K562 (cell line): ENCODE results near the gene CELSR1. TPM values are rescaled to one million over a fixed set of nuclear protein-coding genes. Genes with fewer than 3 reads are reported as not detected.

Source experiments
- ATAC-seq: fragments of 200-7000 bp; cut with Tn5 transposase; 3 replicates; pipeline ENCODE4 v1.9.1; 2020; ENCODE audit warnings: moderate library complexity
- BruUV-seq: library from RNA; stranded (reverse); fragments of 400-500 nt; replicated peaks from 2 replicates; lab custom pipeline; 2021; lab: Mats Ljungman, UMichigan
- CTCF ChIA-PET: fragments of 300-600 bp; formaldehyde crosslinking; extraction: SDS; loops from one replicate; lab custom pipeline; 2021; ENCODE audit warnings: low intra/inter-chr PET ratio; lab: Yijun Ruan, JAX
- POLR2A ChIA-PET: fragments of 300-600, 350-650 bp; sonication (Branson Sonifier 250); formaldehyde crosslinking; extraction: SDS; loops from one replicate; lab custom pipeline; 2021; ENCODE audit warnings: antibody characterized with exemption, inconsistent platforms; lab: Yijun Ruan, JAX
- DNase-seq, 4 experiments: peaks; one replicate each; pipeline versions ENCODE4 v3.0.0 to v3.0.0-alpha.2; 2011 to 2018; ENCODE audit warnings: low spot score in 3 of 4, mixed read lengths in 3 of 4; ENCODE audit errors: extremely low read depth in 1 of 4
- FAIRE-seq: peaks from 2 replicates; lab custom pipeline; 2011; peaks lifted over from hg19 to GRCh38; lab: Jason Lieb, UNC
- H2AFZ ChIP-seq: 2 replicates; pipeline ENCODE4 v1.6.0; 2011; ENCODE audit warnings: low read depth, low read length, control low read depth, inconsistent platforms
- H3K27ac ChIP-seq: fragments of 200-600 bp; 3 replicates; pipeline ENCODE4 v1.8.0; 2011; ENCODE audit warnings: low read depth, mild to moderate bottlenecking, control low read depth, inconsistent platforms, low read length, moderate library complexity, mixed read lengths; ENCODE audit errors: extremely low read depth
- H3K27me3 ChIP-seq, 2 experiments: fragments of 300-600 bp in 1 of 2; 2 replicates in 1 of 2; 3 replicates in 1 of 2; pipeline versions ENCODE4 v1.6.0 to v1.8.0; 2011; ENCODE audit warnings: inconsistent platforms in 2 of 2, low read length in 2 of 2, mild to moderate bottlenecking in 1 of 2, mixed read lengths in 1 of 2, moderate library complexity in 1 of 2; ENCODE audit not compliant: control insufficient read depth in 2 of 2, insufficient read depth in 2 of 2
- H3K36me3 ChIP-seq: fragments of 300-600 bp; 3 replicates; pipeline ENCODE4 v1.8.0; 2011; ENCODE audit warnings: mild to moderate bottlenecking, low read length, inconsistent platforms; ENCODE audit not compliant: control insufficient read depth, insufficient read depth
- H3K4me1 ChIP-seq, 2 experiments: fragments of 200-600 bp in 1 of 2; replicated peaks in 1 of 2; 2 replicates in 1 of 2; 3 replicates in 1 of 2; pipeline versions ENCODE4 v1.5.1 to v1.8.0; 2011; ENCODE audit warnings: inconsistent platforms in 2 of 2, low read length in 2 of 2, mild to moderate bottlenecking in 1 of 2, mixed read lengths in 1 of 2, moderate library complexity in 1 of 2; ENCODE audit not compliant: control insufficient read depth in 2 of 2, insufficient read depth in 2 of 2
- H3K4me2 ChIP-seq: 2 replicates; pipeline ENCODE4 v1.6.1; 2011; ENCODE audit warnings: low read length, control low read depth, inconsistent platforms, mixed read lengths; ENCODE audit not compliant: insufficient read depth
- H3K4me3 ChIP-seq: fragments of 200-600 bp; sonication (generic), shearing (Covaris generic); 2 replicates; pipeline ENCODE4 v1.5.1; 2016; ENCODE audit warnings: control low read depth, inconsistent platforms
- H3K79me2 ChIP-seq: fragments of 200-600 bp; 3 replicates; pipeline ENCODE4 v1.8.0; 2011; ENCODE audit warnings: low read length, inconsistent platforms; ENCODE audit not compliant: control insufficient read depth, insufficient read depth
- H3K9ac ChIP-seq, 2 experiments: 2 replicates each; pipeline versions ENCODE4 v1.6.0 to v1.6.1; 2011; ENCODE audit warnings: low read depth in 2 of 2, low read length in 2 of 2, control low read depth in 1 of 2, inconsistent platforms in 1 of 2, mild to moderate bottlenecking in 1 of 2, mixed read lengths in 1 of 2; ENCODE audit not compliant: insufficient read depth in 1 of 2
- H3K9me1 ChIP-seq: one replicate; pipeline ENCODE4 v1.6.0; 2011; ENCODE audit warnings: inconsistent platforms, mild to moderate bottlenecking, low read length, moderate library complexity; ENCODE audit not compliant: control insufficient read depth, insufficient read depth
- H3K9me3 ChIP-seq: replicated peaks from 2 replicates; pipeline ENCODE4 v1.5.1; 2011; ENCODE audit warnings: low read depth, low read length, inconsistent platforms; ENCODE audit not compliant: control insufficient read depth, insufficient read depth
- H4K20me1 ChIP-seq: replicated peaks from 2 replicates; pipeline ENCODE4 v1.6.1; 2011; ENCODE audit warnings: low read length, inconsistent platforms, mixed read lengths; ENCODE audit not compliant: control insufficient read depth, insufficient read depth
- BCLAF1 ChIP-seq, 2 experiments: fragments of 450-650 bp in 1 of 2; IDR thresholded peaks; 2 replicates each; pipeline ENCODE4 v1.6.1; 2011 to 2017; ENCODE audit warnings: low read depth in 2 of 2, antibody characterized with exemption in 1 of 2, borderline replicate concordance in 1 of 2, low read length in 1 of 2, mild to moderate bottlenecking in 1 of 2, mixed read lengths in 1 of 2; ENCODE audit not compliant: control insufficient read depth in 1 of 2
- BRD9 ChIP-seq: fragments of 450-650 bp; IDR thresholded peaks from 2 replicates; pipeline ENCODE4 v1.6.1; 2018; ENCODE audit warnings: low read depth; ENCODE audit not compliant: partially characterized antibody
- CEBPG ChIP-seq, 3 experiments: fragments of 200-800 bp in 1 of 3; sonication (Bioruptor generic) in 1 of 3; sonication (generic) in 1 of 3; formaldehyde crosslinking in 1 of 3; IDR thresholded peaks in 2 of 3; conservative IDR thresholded peaks in 1 of 3; 2 replicates each; pipeline versions ENCODE4 v1.6.1 to v1.8.0; 2016 to 2022; ENCODE audit warnings: missing compliant biosample characterization in 2 of 3, missing genetic modification characterization in 2 of 3, mild to moderate bottlenecking in 1 of 3, missing genetic modification reagents in 1 of 3
- CREBBP ChIP-seq: IDR thresholded peaks from one replicate; pipeline ENCODE4 v1.6.1; 2012; ENCODE audit warnings: low read depth, mild to moderate bottlenecking, control low read depth, inconsistent platforms, low read length
- CTBP1 ChIP-seq: fragments of 450-650 bp; IDR thresholded peaks from 2 replicates; pipeline ENCODE4 v1.6.1; 2016; ENCODE audit warnings: borderline replicate concordance
- DEAF1 ChIP-seq: fragments of 450-650 bp; formaldehyde crosslinking; IDR thresholded peaks from 2 replicates; pipeline ENCODE4 v1.4.0; 2020; ENCODE audit warnings: mild to moderate bottlenecking, moderate library complexity
- GATAD2A ChIP-seq: fragments of 450-650 bp; IDR thresholded peaks from 2 replicates; pipeline ENCODE4 v1.6.1; 2017
- HMBOX1 ChIP-seq: sonication (generic); IDR thresholded peaks from 2 replicates; pipeline ENCODE4 v1.6.1; 2016
- IRF2 ChIP-seq: sonication (generic); formaldehyde crosslinking; IDR thresholded peaks from 2 replicates; pipeline ENCODE4 v1.8.1; 2022; ENCODE audit warnings: mild to moderate bottlenecking, missing genetic modification reagents
- RUNX1 ChIP-seq: sonication (generic); IDR thresholded peaks from 2 replicates; pipeline ENCODE4 v1.6.1; 2016; ENCODE audit warnings: antibody characterized with exemption, low read depth
- TEAD2 ChIP-seq: fragments of 450-650 bp; IDR thresholded peaks from 2 replicates; pipeline ENCODE4 v1.6.1; 2016; ENCODE audit warnings: missing genetic modification characterization, control low read depth, missing compliant biosample characterization
- WGBS: fragments of 100-300 bp; shearing (Covaris generic); methylation state at CpG from one replicate; pipeline ENCODE4 v1.1.6; 2016; ENCODE audit warnings: low coverage, mixed read lengths; ENCODE audit not compliant: insufficient coverage; ENCODE audit errors: missing lambda C conversion rate; 5-methylcytosine and 5-hydroxymethylcytosine counted together
- in situ Hi-C: fragments of 300-500 bp; cut with MboI; formaldehyde crosslinking; loops from 4 replicates; pipeline ENCODE4 v1.15.0; 2018; ENCODE audit warnings: inconsistent platforms, mixed read lengths
- intact Hi-C: fragments of 100-400 bp; cut with micrococcal nuclease; formaldehyde crosslinking; loops from 2 replicates; pipeline ENCODE4 v1.14.2; 2022
- polyA plus RNA-seq, 8 experiments: library from polyadenylated mRNA; depleted of rRNA in 4 of 8; stranded (reverse) in 5 of 8; unstranded in 3 of 8; fragments of >200 nt; fragmentation: Nextera tagmentation in 2 of 8; fragmentation: Illumina TruSeq in 1 of 8; extraction: Ambion mirVana in 2 of 8; extraction: Trizol in 1 of 8; gene quantifications; 2 replicates each; pipeline versions ENCODE4 v1.2.1 to v1.2.3, GENCODE V29; 2011 to 2014; ENCODE audit warnings: inconsistent platforms in 1 of 8, missing spikeins in 1 of 8
- total RNA-seq, 7 experiments: library from RNA; depleted of rRNA in 6 of 7; stranded (reverse); fragments of >200 nt in 6 of 7; fragmentation: Illumina TruSeq in 2 of 7; extraction: Trizol in 2 of 7; gene quantifications; 2 replicates each; pipeline versions ENCODE4 v1.2.1 to v1.2.3, GENCODE V29; 2011 to 2021; ENCODE audit warnings: low replicate concordance in 1 of 7
- TF ChIP-seq, protein P1 (sequence below), 2 experiments: fragments of 450-650 bp in 1 of 2; sonication (generic) in 1 of 2; formaldehyde crosslinking in 1 of 2; IDR thresholded peaks in 1 of 2; conservative IDR thresholded peaks in 1 of 2; 2 replicates each; pipeline versions ENCODE4 v1.6.1 to v1.8.1; 2016 to 2023; ENCODE audit warnings: mild to moderate bottlenecking in 2 of 2, moderate library complexity in 2 of 2, inconsistent platforms in 1 of 2, missing genetic modification reagents in 1 of 2

The CELSR1 gene
- total and polyA plus RNA-seq, 9 of the 15 experiments (the other 6 are each of a cell fraction or from before 2014, with no cell fraction given), result under 0.01 to 0.09 TPM; not detected in 7

GRCh38 chr22:46568102-46568809 lies 30.8 kb upstream of the CELSR1 start:
- in situ Hi-C loops, result loop anchor here (10.0 kb wide), 2 partner anchors 77 to 107 kb away; no protein-coding TSS in a partner anchor
- TF ChIP-seq, protein P1, sequence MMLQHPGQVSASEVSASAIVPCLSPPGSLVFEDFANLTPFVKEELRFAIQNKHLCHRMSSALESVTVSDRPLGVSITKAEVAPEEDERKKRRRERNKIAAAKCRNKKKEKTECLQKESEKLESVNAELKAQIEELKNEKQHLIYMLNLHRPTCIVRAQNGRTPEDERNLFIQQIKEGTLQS (IDR thresholded peaks at IDR 0.05), result peak; percentile 44; the same call in 1 of the 2 replicates
- TF ChIP-seq, protein P1 (CRISPR knock-in tag; conservative IDR thresholded peaks at IDR 0.05), result no peak
- TF ChIP-seq HMBOX1 (peak; percentile 99), DEAF1 (CRISPR knock-in tag) (no peak), RUNX1 (no peak), TEAD2 (no peak), IRF2 (no peak), CREBBP (no peak), CEBPG (CRISPR knock-in tag; IDR thresholded peaks at IDR 0.05) (peak; percentile 88), CEBPG (tag; conservative IDR thresholded peaks at IDR 0.05 in 1 of 2, IDR thresholded peaks at IDR 0.05 in 1 of 2) (no peak), BRD9 (peak; percentile 82), BCLAF1 (IDR thresholded peaks at IDR 0.05; ENCODE audit: borderline replicate concordance in 1 of 2, control insufficient read depth in 1 of 2, low read depth in 2 of 2, low read length in 1 of 2) (0 out of 4 replicates have a peak, but pooled peaks of 1 of the 2 experiments have one; percentile 74), CTBP1 (peak; percentile 30; the same call in 1 of the 2 replicates), GATAD2A (0 out of 2 replicates have a peak, but pooled peaks have one; percentile 27)

More at GRCh38 chr22:46568102-46568809, 30.8 kb upstream of the CELSR1 start:
- no peak for FAIRE-seq
- ATAC-seq, result no peak
- Histone ChIP-seq H3K27ac (no peak overlapping the region), H3K9ac (no peak overlapping the region), H3K79me2 (no peaks in the 10 kb centered on the region), H3K4me1 (peaks cover 8 to 17% of the 10 kb centered on the region in 2 experiments; a peak in 4 of 5 replicates), H3K9me3 (0 out of 2 replicates have a peak, but pooled peaks cover 2% of the 10 kb centered on the region), H3K4me3 (no peak overlapping the region), H3K27me3 (no peaks in the 10 kb centered on the region), H2AFZ (no peak overlapping the region), H4K20me1 (no peaks in the 10 kb centered on the region), H3K36me3 (no peaks in the 10 kb centered on the region), H3K4me2 (no peak overlapping the region), H3K9me1 (no peaks in the 10 kb centered on the region)
- no peak for DNase-seq
- intact Hi-C loops, result loop anchor here (10.0 kb wide), 1 partner anchor 117 kb away; no protein-coding TSS in a partner anchor
- POLR2A ChIA-PET, result no interaction called here
- CTCF ChIA-PET, result no interaction called here
- 11% methylated on average over 5 of the region's 7 CpGs for WGBS
- no TSS peak for BruUV-seq
